BLaER1 (cell line): ENCODE data around the gene ACOX3.

ENCODE experiments used
- H3K27ac ChIP-seq: shearing (Covaris generic); formaldehyde crosslinking; 2 replicates; pipeline ENCODE4 v1.8.1; 2022
- H3K27me3 ChIP-seq: shearing (Covaris generic); formaldehyde crosslinking; 2 replicates; pipeline ENCODE4 v1.8.1; 2022
- H3K36me3 ChIP-seq: shearing (Covaris generic); formaldehyde crosslinking; 2 replicates; pipeline ENCODE4 v1.8.1; 2022
- H3K4me1 ChIP-seq: shearing (Covaris generic); formaldehyde crosslinking; 2 replicates; pipeline ENCODE4 v1.8.1; 2022
- H3K4me2 ChIP-seq: shearing (Covaris generic); formaldehyde crosslinking; 2 replicates; pipeline ENCODE4 v1.8.1; 2022
- H3K4me3 ChIP-seq: shearing (Covaris generic); formaldehyde crosslinking; 2 replicates; pipeline ENCODE4 v1.8.1; 2022
- H3K9ac ChIP-seq: shearing (Covaris generic); formaldehyde crosslinking; 2 replicates; pipeline ENCODE4 v1.8.1; 2022
- H3K9me3 ChIP-seq: shearing (Covaris generic); formaldehyde crosslinking; 2 replicates; pipeline ENCODE4 v1.8.1; 2022
- H4K20me1 ChIP-seq: shearing (Covaris generic); formaldehyde crosslinking; 2 replicates; pipeline ENCODE4 v1.8.1; 2022
- Cebpa-rat ChIP-seq: shearing (Covaris generic); IDR thresholded peaks from 2 replicates; pipeline ENCODE4 v1.8.1; 2022

The ACOX3 gene

GRCh38 chr4:8316911-8317351, 123.6 kb downstream of the ACOX3 start:
- H3K9ac ChIP-seq: no peak overlapping the region
- H3K4me2 ChIP-seq: peak overlapping the region; percentile 88
- no peaks in the 10 kb centered on the region for H4K20me1 ChIP-seq
- 0 out of 2 replicates have a peak overlapping the region, but pooled peaks have one; percentile 49 for H3K27ac ChIP-seq
- H3K27me3 ChIP-seq: no peaks in the 10 kb centered on the region
- TF ChIP-seq Cebpa-rat: no peak
- H3K36me3 ChIP-seq: no peaks in the 10 kb centered on the region
- peaks cover 12% of the 10 kb centered on the region for H3K9me3 ChIP-seq
- peaks cover 62% of the 10 kb centered on the region for H3K4me1 ChIP-seq
- no peak overlapping the region for H3K4me3 ChIP-seq
